ENCODE measurements around the gene FBXO41.

The FBXO41 gene

DNA sequence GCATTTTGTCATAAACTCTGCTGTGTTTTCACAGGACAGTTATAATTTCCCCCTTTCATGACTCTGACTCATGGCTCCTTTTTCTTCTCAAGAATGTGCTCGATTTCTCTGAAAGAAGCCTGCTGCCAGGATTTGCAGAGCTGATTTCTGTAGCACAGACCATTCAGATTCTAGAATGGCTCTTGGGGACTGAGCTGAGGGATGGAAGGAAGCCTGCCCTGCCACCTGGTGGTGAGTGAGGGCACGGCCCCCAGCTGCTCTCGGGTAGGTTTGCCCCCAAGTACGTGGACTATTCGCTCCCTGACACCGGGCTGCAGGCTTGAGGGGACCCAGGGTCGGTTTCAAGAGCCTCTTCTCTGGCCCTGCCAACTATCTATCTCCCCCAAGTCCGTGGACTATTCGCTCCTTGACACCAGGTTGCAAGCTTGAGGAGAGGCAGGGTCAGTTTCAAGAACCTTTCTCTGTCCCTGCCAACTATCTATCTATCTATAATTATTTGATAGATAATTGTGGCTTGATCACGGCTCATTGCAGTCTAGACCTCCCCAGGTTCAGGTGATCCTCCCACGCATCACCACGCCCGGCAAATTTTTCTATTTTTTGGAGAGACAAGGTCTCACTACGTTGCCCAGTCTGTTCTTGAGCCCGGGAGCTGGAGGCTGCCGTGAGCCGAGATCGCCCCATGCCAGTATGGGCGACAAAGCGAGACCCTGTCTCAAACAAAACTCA is 71.7 kb downstream of the FBXO41 start:
- ChIA-PET CTCF (interaction anchor here (0.7 to 8.6 kb wide), 53 partner anchors 8 to 1880 kb away, joined by 3 to 111 read pairs (median 5); partner anchors contain the start of genes CCT7, NOTO, PRADC1 and RAB11FIP5), POLR2A (interaction anchor here (1.0 kb wide), 1 partner anchor 21 kb away, joined by 8 read pairs; the partner anchor contains the start of gene CCT7)
- TF ChIP-seq, protein P1, sequence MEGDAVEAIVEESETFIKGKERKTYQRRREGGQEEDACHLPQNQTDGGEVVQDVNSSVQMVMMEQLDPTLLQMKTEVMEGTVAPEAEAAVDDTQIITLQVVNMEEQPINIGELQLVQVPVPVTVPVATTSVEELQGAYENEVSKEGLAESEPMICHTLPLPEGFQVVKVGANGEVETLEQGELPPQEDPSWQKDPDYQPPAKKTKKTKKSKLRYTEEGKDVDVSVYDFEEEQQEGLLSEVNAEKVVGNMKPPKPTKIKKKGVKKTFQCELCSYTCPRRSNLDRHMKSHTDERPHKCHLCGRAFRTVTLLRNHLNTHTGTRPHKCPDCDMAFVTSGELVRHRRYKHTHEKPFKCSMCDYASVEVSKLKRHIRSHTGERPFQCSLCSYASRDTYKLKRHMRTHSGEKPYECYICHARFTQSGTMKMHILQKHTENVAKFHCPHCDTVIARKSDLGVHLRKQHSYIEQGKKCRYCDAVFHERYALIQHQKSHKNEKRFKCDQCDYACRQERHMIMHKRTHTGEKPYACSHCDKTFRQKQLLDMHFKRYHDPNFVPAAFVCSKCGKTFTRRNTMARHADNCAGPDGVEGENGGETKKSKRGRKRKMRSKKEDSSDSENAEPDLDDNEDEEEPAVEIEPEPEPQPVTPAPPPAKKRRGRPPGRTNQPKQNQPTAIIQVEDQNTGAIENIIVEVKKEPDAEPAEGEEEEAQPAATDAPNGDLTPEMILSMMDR (IDR thresholded peaks at IDR 0.05; ENCODE audit: insufficient read depth, low read length, missing control alignments), result peak; percentile 96
- no peak overlapping the region for H3K4me3 ChIP-seq (ENCODE audit: low read depth, low read length)
- DNase-seq (ENCODE audit: low read depth, low spot score), result peak; percentile 65

DNA sequence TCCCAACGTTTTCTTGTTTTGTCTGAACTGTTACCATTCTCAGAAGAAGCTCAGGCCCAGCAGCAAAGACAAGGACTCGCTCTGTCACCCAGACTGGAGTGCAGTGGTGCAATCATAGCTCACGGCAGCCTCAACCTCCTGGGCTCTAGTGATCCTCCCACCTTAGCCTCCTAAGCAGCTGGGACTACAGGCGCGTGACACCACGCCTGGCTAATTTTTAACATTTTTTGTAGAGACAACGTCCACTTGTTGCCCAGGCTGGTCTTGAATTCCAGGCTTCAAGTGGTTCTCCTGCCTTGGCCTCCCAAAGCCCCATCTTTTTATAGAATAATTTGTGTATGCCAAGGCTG is 72.2 kb downstream of the FBXO41 start:
- TF ChIP-seq, protein P1 (IDR thresholded peaks at IDR 0.05; ENCODE audit: insufficient read depth, low read length, missing control alignments), result no peak
- DNase-seq (ENCODE audit: low read depth, low spot score), result no peak
- H3K4me3 ChIP-seq (ENCODE audit: low read depth, low read length), result no peak overlapping the region
- ChIA-PET POLR2A (interaction anchor here (1.0 kb wide), 1 partner anchor 22 kb away, joined by 8 read pairs; the partner anchor contains the start of gene CCT7), CTCF (interaction anchor here (0.7 to 8.6 kb wide), 42 partner anchors 8 to 1879 kb away, joined by 3 to 111 read pairs (median 5); partner anchors contain the start of genes CCT7, NOTO, PRADC1 and RAB11FIP5)

DNA sequence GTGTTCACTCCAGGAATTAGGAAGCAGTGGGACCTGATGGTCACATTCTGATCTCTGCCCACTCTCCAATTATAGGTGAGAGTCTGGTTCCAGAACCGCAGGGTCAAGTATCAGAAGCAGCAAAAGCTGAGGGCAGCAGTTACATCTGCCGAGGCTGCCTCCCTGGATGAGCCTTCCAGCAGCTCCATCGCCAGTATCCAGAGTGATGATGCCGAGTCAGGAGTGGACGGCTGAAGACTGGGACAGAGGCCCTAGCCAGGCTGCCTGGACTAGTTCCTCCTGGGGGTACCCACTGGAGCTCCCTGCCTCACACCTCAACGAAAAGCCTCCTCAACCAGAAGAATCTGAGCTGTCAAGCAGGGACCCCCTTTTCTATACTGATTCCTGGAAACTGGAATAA is 73.6 kb downstream of the FBXO41 start:
- no peak overlapping the region for H3K4me3 ChIP-seq (ENCODE audit: low read depth, low read length)
- ChIA-PET CTCF (interaction anchor here (1.1 to 8.6 kb wide), 7 partner anchors 8 to 324 kb away, joined by 3 to 111 read pairs (median 6); partner anchors contain the start of genes NOTO and SPR), POLR2A (no interaction called here)
- TF ChIP-seq, protein P1 (IDR thresholded peaks at IDR 0.05; ENCODE audit: insufficient read depth, low read length, missing control alignments), result no peak
- no peak for DNase-seq (ENCODE audit: low read depth, low spot score)

DNA sequence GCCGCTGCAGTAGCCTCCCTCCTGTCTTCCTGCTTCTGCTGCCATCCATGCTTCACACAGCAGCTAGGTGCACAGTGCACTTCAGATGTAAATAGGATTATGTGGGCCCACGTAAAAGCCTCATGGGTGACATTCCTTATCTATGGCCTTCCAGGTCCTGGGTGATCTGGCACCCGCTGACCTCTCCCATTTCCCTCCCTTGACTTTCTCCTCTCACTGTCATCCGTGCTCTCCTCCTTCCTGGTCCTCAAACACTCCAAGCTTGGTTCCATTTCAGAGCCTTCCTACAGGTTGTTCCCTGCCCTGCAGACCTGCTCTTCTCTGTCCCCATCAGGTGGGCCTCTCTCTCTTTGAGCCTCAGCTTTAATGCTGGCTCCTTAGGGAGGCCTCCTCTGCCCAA is 74.3 kb downstream of the FBXO41 start:
- TF ChIP-seq, protein P1 (IDR thresholded peaks at IDR 0.05; ENCODE audit: insufficient read depth, low read length, missing control alignments), result no peak
- DNase-seq (ENCODE audit: low read depth, low spot score), result no peak
- ChIA-PET CTCF (interaction anchor here (1.1 to 8.6 kb wide), 5 partner anchors 9 to 323 kb away, joined by 3 to 111 read pairs (median 6); partner anchors contain the start of gene SPR), POLR2A (no interaction called here)
- no peak overlapping the region for H3K4me3 ChIP-seq (ENCODE audit: low read depth, low read length)

DNA sequence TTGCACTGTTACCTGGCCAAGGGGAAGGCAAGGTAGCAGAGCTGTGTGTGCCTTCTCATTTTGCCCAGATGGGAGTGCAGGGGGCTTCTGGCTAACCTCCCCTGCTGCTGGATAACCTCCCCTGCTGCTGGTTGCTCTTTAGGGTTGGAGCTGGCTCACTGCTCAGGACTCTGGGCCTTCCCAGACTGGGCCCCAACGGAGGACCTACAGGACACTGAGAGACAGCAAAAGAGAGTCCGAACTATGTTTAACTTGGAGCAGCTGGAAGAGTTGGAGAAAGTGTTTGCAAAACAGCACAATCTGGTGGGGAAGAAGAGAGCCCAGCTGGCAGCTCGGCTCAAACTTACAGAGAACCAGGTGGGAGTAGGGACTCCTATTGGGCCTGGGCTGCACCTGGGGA is 76.0 kb downstream of the FBXO41 start:
- POLR2A ChIA-PET, result no interaction called here
- CTCF ChIA-PET, result interaction anchor here (7.7 to 8.6 kb wide), 2 partner anchors 32 to 317 kb away, joined by 81 to 111 read pairs; no protein-coding TSS in a partner anchor
- no peak for DNase-seq (ENCODE audit: low read depth, low spot score)
- H3K4me3 ChIP-seq (ENCODE audit: low read depth, low read length), result no peak overlapping the region
- TF ChIP-seq, protein P1 (IDR thresholded peaks at IDR 0.05; ENCODE audit: insufficient read depth, low read length, missing control alignments), result no peak

DNA sequence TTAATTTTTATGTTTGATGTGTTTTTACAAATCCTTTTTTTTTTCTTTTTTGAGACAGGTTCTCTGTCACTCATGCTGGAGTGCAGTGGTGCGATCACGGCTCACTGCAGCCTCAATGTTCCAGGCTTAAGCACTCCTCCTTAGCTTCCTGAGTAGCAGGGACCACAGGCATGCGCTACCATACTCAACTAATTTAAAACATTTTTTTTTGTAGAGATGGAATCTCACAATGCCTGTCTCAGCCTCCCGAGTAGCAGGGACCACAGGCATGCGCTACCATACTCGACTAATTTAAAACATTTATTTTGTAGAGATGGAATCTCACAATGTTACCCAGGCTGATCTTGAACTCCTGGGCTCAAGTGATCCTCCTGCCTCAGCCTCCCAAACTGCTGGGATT is 78.7 kb downstream of the FBXO41 start:
- TF ChIP-seq, protein P1 (IDR thresholded peaks at IDR 0.05; ENCODE audit: insufficient read depth, low read length, missing control alignments), result no peak
- DNase-seq (ENCODE audit: low read depth, low spot score), result peak; percentile 23
- ChIA-PET CTCF (interaction anchor here (1.1 to 8.6 kb wide), 2 partner anchors 29 to 312 kb away, joined by 4 to 111 read pairs; no protein-coding TSS in a partner anchor), POLR2A (no interaction called here)
- H3K4me3 ChIP-seq (ENCODE audit: low read depth, low read length), result no peak overlapping the region
